NCI-H1436 treated with DMSO at 0.1 percent for 48 hours (cell line): ENCODE measurements around the gene SNTG2.
"Not testable (repeated sequence)": the region's sequence is repeated elsewhere in the genome, so short reads cannot be mapped to it uniquely, and the experiment has no call there.

ENCODE experiments used
- DNase-seq: peaks from one replicate; lab custom pipeline; 2025; lab: John Stamatoyannopoulos, UW

The SNTG2 gene

GRCh38 chr2:1053786-1054185, 103.1 kb downstream of the SNTG2 start:
- DNase-seq: no peak

- DNase-seq: no peak
These were observed 103.8 kb downstream of the SNTG2 start for GRCh38 chr2:1054399-1054798.

GRCh38 chr2:1055014-1055595, 104.5 kb downstream of the SNTG2 start:
- no peak for DNase-seq

GRCh38 chr2:1060372-1060771, 109.7 kb downstream of the SNTG2 start:
- no peak for DNase-seq

GRCh38 chr2:1060987-1061386, 110.3 kb downstream of the SNTG2 start:
- no peak for DNase-seq

GRCh38 chr2:1068241-1068640, 117.6 kb downstream of the SNTG2 start:
- DNase-seq: no peak

GRCh38 chr2:1068822-1069221, 118.2 kb downstream of the SNTG2 start:
- no peak for DNase-seq

- no peak for DNase-seq
These were observed 119.2 kb downstream of the SNTG2 start for GRCh38 chr2:1069847-1070246.

- no peak for DNase-seq
These were observed 120.0 kb downstream of the SNTG2 start for GRCh38 chr2:1070601-1071000.

GRCh38 chr2:1071650-1072049, 121.0 kb downstream of the SNTG2 start:
- DNase-seq: no peak

GRCh38 chr2:1072250-1072649, 121.6 kb downstream of the SNTG2 start:
- no peak for DNase-seq

GRCh38 chr2:1077911-1078310, 127.3 kb downstream of the SNTG2 start:
- DNase-seq: no peak

GRCh38 chr2:1078326-1078725, 127.7 kb downstream of the SNTG2 start:
- DNase-seq: no peak

GRCh38 chr2:1079873-1080799, 129.5 kb downstream of the SNTG2 start:
- no peak for DNase-seq

- no peak for DNase-seq
These were observed 131.0 kb downstream of the SNTG2 start for GRCh38 chr2:1081451-1082225.

GRCh38 chr2:1082456-1083205, 132.0 kb downstream of the SNTG2 start:
- no peak for DNase-seq

- DNase-seq: no peak
These were observed 137.7 kb downstream of the SNTG2 start for GRCh38 chr2:1088192-1088860.

- no peak for DNase-seq
These were observed 138.3 kb downstream of the SNTG2 start for GRCh38 chr2:1088940-1089339.

- DNase-seq: no peak
These were observed 141.4 kb downstream of the SNTG2 start for GRCh38 chr2:1091895-1092585.

GRCh38 chr2:1093668-1094067, 143.0 kb downstream of the SNTG2 start:
- not testable (repeated sequence) for DNase-seq

- DNase-seq: no peak
These were observed 146.5 kb downstream of the SNTG2 start for GRCh38 chr2:1097101-1097500.
